ENCODE measurements around the gene AMZ1.

DNA sequence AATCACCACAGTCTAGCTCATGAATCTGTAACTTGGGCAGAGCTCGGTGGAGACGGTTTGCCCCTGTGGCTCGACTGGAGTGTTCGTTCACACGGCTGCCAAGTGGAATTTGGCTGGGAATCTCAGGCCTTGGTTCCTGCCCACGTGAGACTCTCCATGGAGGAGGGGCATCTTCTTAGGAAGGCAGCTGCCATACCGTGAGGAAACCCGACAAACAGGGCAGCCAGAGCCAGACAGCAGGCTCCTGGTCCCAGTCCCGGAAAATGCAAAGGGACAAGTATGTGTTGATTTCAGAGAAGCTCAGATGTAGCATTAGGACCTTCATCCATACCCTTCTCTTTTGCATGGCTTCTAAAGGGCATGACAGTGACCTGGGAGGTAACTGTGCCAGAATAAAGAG is 26.6 kb downstream of the AMZ1 start:
- TF ChIP-seq POLR2A (IDR thresholded peaks at IDR 0.05): no peak
- TF ChIP-seq, protein P1, sequence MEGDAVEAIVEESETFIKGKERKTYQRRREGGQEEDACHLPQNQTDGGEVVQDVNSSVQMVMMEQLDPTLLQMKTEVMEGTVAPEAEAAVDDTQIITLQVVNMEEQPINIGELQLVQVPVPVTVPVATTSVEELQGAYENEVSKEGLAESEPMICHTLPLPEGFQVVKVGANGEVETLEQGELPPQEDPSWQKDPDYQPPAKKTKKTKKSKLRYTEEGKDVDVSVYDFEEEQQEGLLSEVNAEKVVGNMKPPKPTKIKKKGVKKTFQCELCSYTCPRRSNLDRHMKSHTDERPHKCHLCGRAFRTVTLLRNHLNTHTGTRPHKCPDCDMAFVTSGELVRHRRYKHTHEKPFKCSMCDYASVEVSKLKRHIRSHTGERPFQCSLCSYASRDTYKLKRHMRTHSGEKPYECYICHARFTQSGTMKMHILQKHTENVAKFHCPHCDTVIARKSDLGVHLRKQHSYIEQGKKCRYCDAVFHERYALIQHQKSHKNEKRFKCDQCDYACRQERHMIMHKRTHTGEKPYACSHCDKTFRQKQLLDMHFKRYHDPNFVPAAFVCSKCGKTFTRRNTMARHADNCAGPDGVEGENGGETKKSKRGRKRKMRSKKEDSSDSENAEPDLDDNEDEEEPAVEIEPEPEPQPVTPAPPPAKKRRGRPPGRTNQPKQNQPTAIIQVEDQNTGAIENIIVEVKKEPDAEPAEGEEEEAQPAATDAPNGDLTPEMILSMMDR (IDR thresholded peaks at IDR 0.05 in 8 of 11, conservative IDR thresholded peaks at IDR 0.05 in 3 of 11): no peak

Data from spleen (tissue), 7 donors.